Liver (tissue), 9 donors: ENCODE data around the gene GMPS. TPM values are rescaled to one million over a fixed set of nuclear protein-coding genes. Genes with fewer than 3 reads are reported as not detected.

ENCODE experiments used
- DNase-seq: peaks from one replicate; pipeline ENCODE4 v3.0.0-alpha.2; 2017; ENCODE audit warnings: low spot score
- H3K27ac ChIP-seq, 2 donors: one replicate each; pipeline ENCODE4 v1.7.0; 2013; ENCODE audit warnings: inconsistent platforms in 2 of 2, low read length in 2 of 2, control low read depth in 1 of 2, low read depth in 1 of 2, mild to moderate bottlenecking in 1 of 2
- H3K27me3 ChIP-seq, 4 donors: one replicate each; pipeline versions ENCODE4 v1.6.1 to v1.7.0; 2013; ENCODE audit warnings: low read length in 3 of 4, inconsistent platforms in 1 of 4, mild to moderate bottlenecking in 1 of 4, moderate library complexity in 1 of 4; ENCODE audit not compliant: control insufficient read depth in 4 of 4, insufficient read depth in 4 of 4
- H3K36me3 ChIP-seq, 4 donors: one replicate each; pipeline versions ENCODE4 v1.6.1 to v1.7.0; 2013; ENCODE audit warnings: low read length in 3 of 4, mild to moderate bottlenecking in 3 of 4, low read depth in 1 of 4, moderate library complexity in 1 of 4; ENCODE audit not compliant: control insufficient read depth in 4 of 4, insufficient read depth in 3 of 4
- H3K4me1 ChIP-seq, 4 donors: one replicate each; pipeline versions ENCODE4 v1.6.1 to v1.7.0; 2013; ENCODE audit warnings: low read length in 3 of 4, mild to moderate bottlenecking in 3 of 4, moderate library complexity in 1 of 4; ENCODE audit not compliant: control insufficient read depth in 4 of 4, insufficient read depth in 4 of 4
- H3K4me3 ChIP-seq, 3 donors: one replicate each; pipeline versions ENCODE4 v1.6.1 to v1.7.0; 2013; ENCODE audit warnings: low read length in 3 of 3, control low read depth in 1 of 3, low read depth in 1 of 3, mild to moderate bottlenecking in 1 of 3
- H3K9ac ChIP-seq, 2 donors: one replicate each; pipeline ENCODE4 v1.7.0; 2013; ENCODE audit warnings: low read length in 2 of 2, mild to moderate bottlenecking in 2 of 2, moderate library complexity in 2 of 2, control low read depth in 1 of 2, low read depth in 1 of 2
- H3K9me3 ChIP-seq, 4 donors: one replicate each; pipeline versions ENCODE4 v1.6.1 to v1.7.0; 2013; ENCODE audit warnings: low read length in 3 of 4; ENCODE audit not compliant: control insufficient read depth in 4 of 4
- ATF3 ChIP-seq: IDR thresholded peaks from 2 replicates; pipeline ENCODE4 v1.6.1; 2016; ENCODE audit warnings: antibody characterized with exemption
- CTCF ChIP-seq: fragments of 150-350 bp; IDR thresholded peaks from 2 replicates; pipeline ENCODE4 v1.5.1; 2017; ENCODE audit warnings: improper control_type of control experiment, low read depth, low read length; ENCODE audit not compliant: missing input control
- EGR1 ChIP-seq, 2 donors: IDR thresholded peaks; 2 replicates each; pipeline ENCODE4 v1.6.1; 2016 to 2018; ENCODE audit warnings: antibody characterized with exemption in 2 of 2, low read depth in 2 of 2
- FOXA1 ChIP-seq: IDR thresholded peaks from 2 replicates; pipeline ENCODE4 v1.6.1; 2016; ENCODE audit warnings: antibody characterized with exemption
- FOXA2 ChIP-seq: IDR thresholded peaks from 2 replicates; pipeline ENCODE4 v1.6.1; 2016; ENCODE audit warnings: antibody characterized with exemption
- GABPA ChIP-seq, 2 donors: IDR thresholded peaks in 1 of 2; conservative IDR thresholded peaks in 1 of 2; 2 replicates each; pipeline ENCODE4 v1.6.1; 2016; ENCODE audit warnings: antibody characterized with exemption in 2 of 2, mild to moderate bottlenecking in 1 of 2, moderate library complexity in 1 of 2
- HNF4A ChIP-seq, 2 donors: conservative IDR thresholded peaks; 2 replicates each; pipeline ENCODE4 v1.6.1; 2016; ENCODE audit warnings: antibody characterized with exemption in 2 of 2, mild to moderate bottlenecking in 2 of 2
- HNF4G ChIP-seq: IDR thresholded peaks from 2 replicates; pipeline ENCODE4 v1.6.1; 2016; ENCODE audit warnings: antibody characterized with exemption
- JUND ChIP-seq, 2 donors: IDR thresholded peaks; 2 replicates each; pipeline ENCODE4 v1.6.1; 2016; ENCODE audit warnings: antibody characterized with exemption in 2 of 2
- MAX ChIP-seq: IDR thresholded peaks from 2 replicates; pipeline ENCODE4 v1.6.1; 2016; ENCODE audit warnings: antibody characterized with exemption
- NR2F2 ChIP-seq: IDR thresholded peaks from 2 replicates; pipeline ENCODE4 v1.6.1; 2016; ENCODE audit warnings: antibody characterized with exemption
- RAD21 ChIP-seq, 2 donors: IDR thresholded peaks; 2 replicates each; pipeline ENCODE4 v1.6.1; 2016; ENCODE audit warnings: antibody characterized with exemption in 2 of 2, mild to moderate bottlenecking in 2 of 2
- RXRA ChIP-seq, 2 donors: IDR thresholded peaks; 2 replicates each; pipeline ENCODE4 v1.6.1; 2017 to 2018; ENCODE audit warnings: antibody characterized with exemption in 2 of 2, mild to moderate bottlenecking in 1 of 2
- SP1 ChIP-seq: IDR thresholded peaks from 2 replicates; pipeline ENCODE4 v1.6.1; 2018; ENCODE audit warnings: antibody characterized with exemption, mild to moderate bottlenecking
- TAF1 ChIP-seq: conservative IDR thresholded peaks from 2 replicates; pipeline ENCODE4 v1.6.1; 2016; ENCODE audit warnings: antibody characterized with exemption, mild to moderate bottlenecking
- YY1 ChIP-seq: IDR thresholded peaks from 2 replicates; pipeline ENCODE4 v1.6.1; 2016; ENCODE audit warnings: antibody characterized with exemption, mild to moderate bottlenecking
- ZBTB33 ChIP-seq: IDR thresholded peaks from 2 replicates; pipeline ENCODE4 v1.6.1; 2016; ENCODE audit warnings: antibody characterized with exemption
- WGBS: extraction: QIAGEN DNeasy Blood & Tissue Kit; methylation state at CpG from one replicate; pipeline ENCODE4 v1.1.7; 2013; 5-methylcytosine and 5-hydroxymethylcytosine counted together
- polyA plus RNA-seq, 2 donors: library from polyadenylated mRNA; stranded (reverse) in 1 of 2; unstranded in 1 of 2; fragments of 200-250 nt in 1 of 2; fragments of >200 nt in 1 of 2; fragmentation: Nextera tagmentation in 1 of 2; extraction: Ambion mirVana in 1 of 2; gene quantifications; one replicate each; pipeline versions ENCODE4 v1.2.1 to v1.2.3, GENCODE V29; 2013 to 2015
- total RNA-seq, 2 donors: library from RNA; depleted of rRNA; stranded (reverse); fragments of >200 nt; gene quantifications; one replicate each; pipeline ENCODE4 v1.2.3, GENCODE V29; 2014
- donor health status: healthy.
- donor health status: healthy.
- donor health status: healthy.
- donor health status: healthy.
- donor health status: healthy.

GMPS gene
- total and polyA plus RNA-seq, 4 donors, result 10.8 to 16.1 (median 14.8) TPM

GRCh38 chr3:155978324-155978723 lies 107.9 kb downstream of the GMPS start:
- Histone ChIP-seq H3K9ac (no peak overlapping the region), H3K9me3 (no peaks in the 10 kb centered on the region), H3K27me3 (no peaks in the 10 kb centered on the region), H3K36me3 (no peaks in the 10 kb centered on the region), H3K4me3 (no peak overlapping the region), H3K4me1 (no peaks in the 10 kb centered on the region), H3K27ac (no peak overlapping the region)
- DNase-seq, result no peak
- TF ChIP-seq SP1 (no peak), RAD21 (IDR thresholded peaks at IDR 0.05) (peak in 1 of 2 donors; percentile 11)
- 86% methylated on average over 3 of the region's 3 CpGs for WGBS

GRCh38 chr3:155979746-155980145 lies 109.3 kb downstream of the GMPS start:
- Histone ChIP-seq H3K36me3 (no peaks in the 10 kb centered on the region), H3K4me3 (no peak overlapping the region), H3K27ac (no peak overlapping the region), H3K9me3 (no peaks in the 10 kb centered on the region), H3K4me1 (no peaks in the 10 kb centered on the region), H3K27me3 (no peaks in the 10 kb centered on the region), H3K9ac (no peak overlapping the region)
- TF ChIP-seq MAX (no peak), GABPA (IDR thresholded peaks at IDR 0.05 in 1 of 2, conservative IDR thresholded peaks at IDR 0.05 in 1 of 2) (no peak), NR2F2 (no peak), RAD21 (IDR thresholded peaks at IDR 0.05) (no peak), YY1 (no peak), FOXA2 (no peak), RXRA (IDR thresholded peaks at IDR 0.05) (no peak), CTCF (no peak), SP1 (no peak), JUND (IDR thresholded peaks at IDR 0.05) (no peak), TAF1 (no peak), HNF4G (no peak), ZBTB33 (no peak), ATF3 (no peak), FOXA1 (no peak), EGR1 (IDR thresholded peaks at IDR 0.05; ENCODE audit: low read depth in 2 of 2) (no peak)
- WGBS, result 84% methylated on average over 3 of the region's 3 CpGs
- no peak for DNase-seq

- TF ChIP-seq RAD21 (IDR thresholded peaks at IDR 0.05) (no peak), HNF4A (conservative IDR thresholded peaks at IDR 0.05) (no peak), HNF4G (no peak)
- H3K4me1 ChIP-seq, result no peaks in the 10 kb centered on the region
- no peaks in the 10 kb centered on the region for H3K36me3 ChIP-seq
- no peak for DNase-seq
- H3K9me3 ChIP-seq, result no peaks in the 10 kb centered on the region
- H3K27me3 ChIP-seq, result no peaks in the 10 kb centered on the region
- no peak overlapping the region for H3K27ac ChIP-seq
- WGBS, result 84% methylated on average over 3 of the region's 3 CpGs
- H3K4me3 ChIP-seq, result no peak overlapping the region
- no peak overlapping the region for H3K9ac ChIP-seq
These were observed 111.2 kb downstream of the GMPS start for GRCh38 chr3:155981669-155982068.
